Kidney capillary endothelial cell (primary cell): ENCODE measurements around the gene KRTAP4-12.
"Not testable (repeated sequence)": the region's sequence is repeated elsewhere in the genome, so short reads cannot be mapped to it uniquely, and the experiment has no call there.

Experiments used
- DNase-seq: peaks from one replicate; pipeline ENCODE4 v3.0.0-alpha.2; 2018; ENCODE audit warnings: low spot score

The KRTAP4-12 gene

DNA sequence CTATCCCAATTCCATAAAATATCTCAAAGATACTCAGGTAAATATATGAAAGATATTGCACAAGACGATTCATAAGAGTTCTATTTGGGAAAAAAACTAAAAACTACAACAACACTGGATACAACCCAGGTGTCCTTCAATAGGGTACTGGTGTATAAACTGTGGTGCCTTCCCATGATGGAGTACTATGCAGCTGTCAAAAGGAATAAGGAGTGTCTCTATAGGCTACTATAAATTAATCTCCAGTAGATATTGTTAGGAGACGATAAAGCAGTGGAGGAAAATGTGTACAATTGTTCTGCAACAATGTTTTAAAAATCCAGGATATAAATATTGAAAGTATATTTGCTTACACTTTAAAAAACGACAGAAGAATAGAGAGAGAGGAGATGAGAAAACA lies 2.4 kb upstream of the KRTAP4-12 start:
- no peak for DNase-seq

DNA sequence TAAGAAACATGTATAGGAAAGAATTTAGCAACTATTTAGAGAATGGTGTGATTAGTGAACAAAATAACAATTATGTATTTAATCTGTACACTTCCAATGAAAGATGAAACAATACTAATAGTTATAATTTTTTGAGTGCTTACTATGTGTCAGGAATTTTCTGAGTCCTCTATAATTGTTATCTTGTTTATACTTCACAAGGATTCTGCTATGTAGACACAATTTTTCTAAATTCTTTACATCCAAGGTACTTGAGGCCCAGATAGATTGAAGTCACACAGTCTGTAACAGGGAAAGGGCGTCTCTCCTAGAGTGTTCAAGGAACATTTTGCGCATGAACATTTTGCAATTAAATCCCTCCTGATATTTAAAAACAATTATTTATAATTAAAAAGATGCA lies 1.1 kb upstream of the KRTAP4-12 start:
- DNase-seq, result no peak

DNA sequence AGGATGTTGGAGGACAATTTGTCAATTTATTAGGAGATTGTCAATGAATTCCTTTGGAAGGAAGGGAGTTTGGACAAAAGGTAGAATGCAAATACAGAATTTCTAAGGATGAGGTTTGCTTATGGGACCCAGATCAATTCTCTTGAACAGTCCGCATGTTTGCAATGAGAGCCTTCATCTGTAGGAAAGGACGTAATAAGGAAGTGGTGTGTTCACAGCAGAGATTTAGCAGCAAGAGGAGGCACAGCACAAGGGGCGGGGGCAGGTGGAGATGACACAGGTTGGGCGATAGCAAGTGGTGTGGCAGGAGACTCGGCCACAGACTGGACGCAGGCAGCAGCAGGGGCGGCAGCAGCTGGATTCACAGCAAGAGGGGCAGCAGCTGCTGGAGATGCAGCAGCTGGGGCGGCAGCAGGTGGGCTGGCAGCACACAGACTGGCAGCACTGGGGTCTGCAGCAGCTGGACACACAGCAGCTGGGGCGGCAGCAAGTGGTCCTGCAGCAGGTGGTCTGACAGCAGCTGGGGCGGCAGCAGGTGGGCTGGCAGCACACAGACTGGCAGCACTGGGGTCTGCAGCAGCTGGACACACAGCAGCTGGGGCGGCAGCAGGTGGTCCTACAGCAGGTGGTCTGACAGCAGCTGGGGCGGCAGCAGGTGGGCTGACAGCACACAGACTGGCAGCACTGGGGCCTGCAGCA lies 541 bp downstream of the KRTAP4-12 start:
- DNase-seq, result not testable (repeated sequence)

DNA sequence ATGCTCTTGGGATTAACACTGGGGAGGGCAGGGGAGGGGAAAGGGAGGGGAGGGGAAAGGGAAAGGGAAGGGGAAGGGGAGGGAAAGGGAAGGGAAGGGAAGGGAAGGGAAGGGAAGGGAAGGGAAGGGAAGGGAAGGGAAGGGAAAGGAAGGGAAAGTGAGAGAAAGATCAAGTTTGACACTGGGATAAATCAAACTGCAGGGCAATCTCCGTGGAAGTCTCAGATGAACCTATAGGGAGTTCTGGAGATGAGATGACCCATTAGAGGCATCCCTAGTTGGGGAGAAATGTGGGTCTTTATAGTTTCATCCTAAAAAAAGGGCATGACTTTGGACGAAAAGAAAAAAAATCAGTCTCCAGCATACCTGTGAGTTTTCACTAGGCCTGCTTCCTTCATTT lies 2.2 kb downstream of the KRTAP4-12 start:
- DNase-seq, result no peak

DNA sequence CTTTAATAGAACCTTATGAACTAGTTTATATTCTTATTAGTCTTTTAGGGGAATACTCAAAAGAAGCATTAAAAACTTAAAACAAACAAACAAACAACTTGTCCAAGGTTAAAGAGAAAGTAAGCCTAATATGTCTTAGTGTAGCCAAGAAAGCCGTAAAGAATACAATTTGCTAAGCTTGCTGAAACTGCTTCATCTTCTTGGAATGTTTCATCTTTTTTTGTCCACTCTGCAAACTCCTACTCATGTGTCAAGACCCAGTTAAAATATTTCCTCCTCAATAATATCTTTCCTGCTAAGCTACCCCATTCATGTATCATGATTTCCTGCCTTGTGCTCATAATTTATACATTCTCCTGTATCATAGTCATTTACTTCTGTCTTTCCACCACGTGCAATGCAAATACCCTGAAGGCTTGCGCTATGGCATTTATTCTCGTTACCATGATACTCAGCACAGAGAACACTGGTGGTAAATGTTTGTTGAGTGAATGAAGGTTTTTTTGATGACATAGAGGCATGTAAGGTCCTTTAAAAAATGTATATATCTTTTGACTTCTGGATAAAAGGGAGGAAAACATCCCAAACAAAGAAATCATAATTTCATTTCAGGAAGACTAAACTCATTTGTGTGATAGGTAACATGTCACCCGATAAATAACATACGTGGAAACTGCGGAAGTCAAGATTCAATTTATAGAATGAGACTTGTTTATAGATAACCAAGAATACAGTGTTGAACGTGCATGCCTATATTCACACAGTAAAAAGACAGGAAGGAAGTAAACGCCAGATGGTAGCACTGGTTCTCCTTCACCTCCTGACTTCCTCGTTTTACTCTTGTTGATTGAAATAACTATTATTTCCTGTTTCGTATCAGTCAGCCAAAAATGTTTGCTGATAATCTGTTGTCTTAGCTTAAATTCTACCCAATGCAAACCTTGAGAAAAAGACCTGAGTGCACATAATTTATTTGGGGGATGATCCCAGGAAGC lies 4.0 kb downstream of the KRTAP4-12 start:
- peak; percentile 44 for DNase-seq

DNA sequence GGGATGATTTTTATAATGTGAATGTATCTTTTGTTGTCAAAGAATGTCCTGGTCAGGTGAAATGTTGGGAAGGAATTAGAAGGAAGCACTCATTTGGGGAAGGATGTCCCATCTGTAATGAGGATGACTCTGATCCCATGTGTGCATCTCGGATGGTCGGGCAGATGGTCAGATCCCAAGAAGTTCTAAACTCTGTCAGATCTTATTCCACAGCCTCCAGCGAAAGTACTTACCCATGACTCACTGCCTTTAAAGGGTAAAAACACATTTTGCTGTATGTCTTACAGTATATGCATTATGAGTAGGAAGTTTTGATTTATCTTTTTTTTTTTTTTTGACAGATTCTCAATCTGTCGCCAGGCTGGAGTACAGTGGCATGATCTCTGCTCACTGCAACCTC lies 5.3 kb downstream of the KRTAP4-12 start:
- no peak for DNase-seq

DNA sequence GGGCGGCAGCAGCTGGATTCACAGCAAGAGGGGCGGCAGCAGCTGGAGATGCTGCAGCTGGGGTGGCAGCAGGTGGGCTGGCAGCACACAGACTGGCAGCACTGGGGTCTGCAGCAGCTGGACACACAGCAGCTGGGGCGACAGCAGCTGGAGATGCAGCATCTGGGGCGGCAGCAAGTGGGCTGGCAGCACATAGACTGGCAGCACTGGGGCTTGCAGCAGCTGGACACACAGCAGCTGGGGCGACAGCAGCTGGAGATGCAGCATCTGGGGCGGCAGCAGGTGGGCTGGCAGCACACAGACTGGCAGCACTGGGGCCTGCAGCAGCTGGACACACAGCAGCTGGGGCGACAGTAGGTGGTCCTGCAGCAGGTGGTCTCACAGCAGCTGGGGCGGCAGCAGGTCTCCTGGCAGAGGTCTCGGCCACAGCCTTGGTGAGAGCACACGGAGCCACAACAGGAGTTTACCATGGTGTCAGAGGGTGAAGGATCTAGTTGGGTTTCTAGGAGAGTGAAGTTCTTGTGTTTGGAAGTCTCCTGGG lies 6.1 kb downstream of the KRTAP4-12 start, which contains the start of gene KRTAP4-11:
Gene KRTAP4-11, minus strand, starts transcription at position 528 of the 541 bp plus-strand sequence. Its CDS starts 58 bp downstream, at position 470.
- DNase-seq, result not testable (repeated sequence)

DNA sequence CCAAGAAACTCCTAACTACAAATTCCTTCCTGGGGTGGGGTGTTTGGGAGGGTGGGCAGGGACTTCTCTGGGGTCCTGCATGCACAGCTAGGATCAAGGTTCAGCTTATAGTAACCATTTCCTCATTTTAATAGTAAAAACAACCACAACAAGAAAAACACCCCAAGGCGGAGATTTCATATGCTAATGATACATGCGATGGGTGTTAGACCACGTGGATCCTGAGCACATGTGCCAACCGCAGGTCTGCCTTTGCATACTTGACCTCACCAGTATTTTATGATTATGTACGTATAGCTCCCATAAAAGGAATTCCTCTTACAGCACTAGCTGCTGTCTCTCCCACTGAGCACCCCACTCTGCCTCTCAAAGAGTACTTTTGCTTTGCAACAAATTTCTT lies 7.7 kb downstream of the KRTAP4-12 start:
- no peak for DNase-seq

DNA sequence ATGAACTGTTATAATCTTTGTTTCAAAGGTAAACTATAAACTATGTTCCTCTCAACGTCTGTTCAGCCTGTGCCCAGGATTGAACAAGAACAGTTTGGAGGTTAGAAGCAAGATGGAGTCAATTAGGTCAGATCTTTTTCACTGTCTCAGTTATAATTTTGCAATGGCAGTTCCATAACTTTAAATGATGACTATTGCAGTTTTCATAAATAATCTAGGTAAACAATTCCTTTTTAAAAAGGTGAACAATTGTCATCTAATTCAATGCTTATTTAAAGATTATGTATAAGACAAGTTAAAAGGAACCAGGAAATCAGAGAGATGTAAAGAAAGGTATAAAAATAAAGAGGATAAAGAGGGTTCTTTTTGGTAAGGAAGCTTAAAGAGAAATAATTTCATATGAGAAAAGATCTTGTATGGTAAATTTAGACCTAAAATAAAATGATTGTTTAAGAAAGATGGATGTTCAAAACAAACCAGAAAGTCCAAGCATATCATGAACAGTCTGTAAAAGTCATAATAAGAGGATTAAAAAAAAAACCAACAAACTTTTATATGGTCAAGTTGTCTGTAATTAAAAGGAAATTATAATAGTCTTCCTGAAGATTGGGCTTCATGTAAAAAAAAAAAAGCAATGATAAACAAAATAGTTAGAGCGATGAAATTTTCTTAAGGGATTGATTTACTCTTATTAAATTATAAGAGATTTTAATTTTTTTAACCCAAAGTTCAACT lies 12.7 kb downstream of the KRTAP4-12 start:
- no peak for DNase-seq

DNA sequence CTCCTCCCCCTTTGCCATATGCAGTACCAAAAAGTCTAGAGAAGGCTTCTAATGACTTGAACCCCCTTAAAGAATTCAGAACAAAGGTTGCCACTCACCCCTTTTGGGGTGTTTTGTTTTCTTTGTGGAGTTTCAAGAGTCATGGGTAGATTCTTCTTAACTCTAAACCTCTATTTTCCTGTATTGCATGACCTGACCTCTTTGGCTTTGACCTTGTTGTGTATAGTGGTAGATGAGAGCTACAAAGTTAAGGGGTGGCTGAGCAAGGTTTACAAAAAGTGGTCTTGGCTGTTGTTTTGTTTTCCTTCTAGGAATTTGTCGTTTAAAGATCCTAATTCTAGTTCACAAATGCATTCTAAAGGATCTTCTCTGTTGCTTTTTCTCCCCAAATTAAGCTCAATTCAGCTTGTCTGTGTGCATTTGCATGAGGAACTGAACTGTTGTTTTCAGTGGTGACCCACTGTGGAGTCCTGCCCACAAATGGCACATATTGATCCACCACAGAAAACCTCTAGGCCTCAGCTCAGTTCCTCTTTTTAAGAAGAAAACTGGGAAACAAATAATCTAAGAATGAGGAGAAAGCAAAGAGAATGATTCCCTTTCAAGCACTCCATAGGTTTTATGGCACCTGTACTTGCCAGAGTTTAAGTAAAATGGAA lies 15.1 kb downstream of the KRTAP4-12 start:
- DNase-seq, result not testable (repeated sequence)

DNA sequence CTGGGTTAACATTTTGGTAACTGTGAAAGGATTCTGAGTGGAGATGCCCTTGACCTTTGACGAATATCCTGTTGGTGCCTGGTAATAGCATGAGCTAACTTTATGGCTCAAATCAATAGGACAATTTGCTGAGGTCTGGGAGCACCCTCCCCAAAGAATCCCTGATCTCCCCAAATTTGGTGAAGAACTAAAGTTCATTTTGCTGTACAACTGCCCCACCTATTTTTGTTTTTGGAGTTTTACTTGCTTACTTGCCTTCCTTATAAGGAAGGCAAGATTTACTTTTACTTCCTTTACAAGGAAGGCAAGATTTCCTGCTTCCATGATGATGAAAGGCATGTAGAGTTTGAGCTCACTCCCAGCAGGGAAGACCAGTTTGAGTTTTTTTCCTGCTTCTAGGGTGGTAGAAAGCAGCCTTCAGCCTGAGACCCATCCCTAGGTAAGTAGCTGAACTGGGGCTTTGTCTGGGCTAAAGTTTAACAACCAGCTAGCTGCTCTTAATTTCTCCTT lies 16.0 kb downstream of the KRTAP4-12 start:
- DNase-seq, result no peak

DNA sequence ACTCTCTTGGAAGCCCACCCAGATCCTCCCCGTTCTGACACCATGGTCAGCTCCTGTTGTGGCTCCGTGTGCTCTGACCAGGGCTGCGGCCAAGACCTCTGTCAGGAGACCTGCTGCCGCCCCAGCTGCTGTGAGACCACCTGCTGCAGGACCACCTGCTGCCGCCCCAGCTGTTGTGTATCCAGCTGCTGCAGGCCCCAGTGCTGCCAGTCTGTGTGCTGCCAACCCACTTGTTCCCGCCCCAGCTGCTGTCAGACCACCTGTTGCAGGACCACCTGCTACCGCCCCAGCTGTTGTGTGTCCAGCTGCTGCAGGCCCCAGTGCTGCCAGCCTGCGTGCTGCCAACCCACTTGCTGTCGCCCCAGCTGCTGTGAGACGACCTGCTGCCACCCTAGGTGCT lies 18.6 kb downstream of the KRTAP4-12 start, which contains the start of gene KRTAP4-9:
Gene KRTAP4-9, plus strand, starts transcription at position 43 of the 400 bp plus-strand sequence. Its CDS starts 0 bp downstream, at position 43.
- DNase-seq, result not testable (repeated sequence)

DNA sequence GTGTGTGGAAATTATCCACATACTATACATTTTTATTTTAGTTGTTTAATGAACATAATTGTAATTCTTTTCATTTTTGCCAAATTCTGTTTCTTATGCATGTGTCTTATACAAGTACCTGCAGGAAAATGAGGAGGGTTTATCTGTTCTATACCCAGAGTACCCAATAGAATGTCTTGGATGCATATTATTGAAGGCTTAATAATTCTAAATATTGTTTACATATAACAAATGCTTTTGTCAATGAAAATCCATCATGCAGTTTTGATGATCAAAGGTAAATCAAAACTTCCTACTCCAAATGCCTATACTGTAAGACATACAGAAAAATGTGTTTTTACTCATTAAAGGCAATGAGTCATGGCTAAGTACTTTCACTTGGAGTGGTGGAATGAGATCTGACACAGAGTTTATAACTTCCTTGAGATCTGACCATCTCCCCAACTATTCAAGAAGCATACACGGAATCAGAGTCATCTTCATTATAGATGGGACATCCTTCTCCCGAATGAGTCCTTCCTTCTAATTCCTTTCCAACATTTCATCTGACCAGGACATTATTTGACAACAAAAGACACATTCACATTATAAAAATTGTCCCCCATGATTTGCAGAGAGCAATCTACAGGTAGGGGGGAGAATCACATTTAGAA lies 19.5 kb downstream of the KRTAP4-12 start:
- DNase-seq, result not testable (repeated sequence)

DNA sequence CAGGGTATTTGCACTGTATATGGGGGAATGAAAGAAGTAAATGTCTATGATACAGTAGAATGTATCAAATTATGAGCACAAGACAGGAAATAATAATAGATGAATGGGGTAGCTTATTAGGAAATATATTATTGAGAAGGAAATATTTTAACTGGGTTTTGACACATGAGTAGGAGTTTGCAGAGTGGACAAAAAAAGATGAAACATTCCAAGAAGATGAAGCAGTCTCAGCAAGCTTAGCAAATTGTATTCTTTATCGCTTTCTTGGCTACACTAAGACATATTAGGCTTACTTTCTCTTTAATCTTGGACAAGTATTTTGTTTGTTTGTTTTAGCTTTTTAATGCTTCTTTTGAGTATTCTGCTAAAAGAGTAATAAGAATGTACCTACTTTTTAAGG lies 20.1 kb downstream of the KRTAP4-12 start:
- DNase-seq, result no peak

DNA sequence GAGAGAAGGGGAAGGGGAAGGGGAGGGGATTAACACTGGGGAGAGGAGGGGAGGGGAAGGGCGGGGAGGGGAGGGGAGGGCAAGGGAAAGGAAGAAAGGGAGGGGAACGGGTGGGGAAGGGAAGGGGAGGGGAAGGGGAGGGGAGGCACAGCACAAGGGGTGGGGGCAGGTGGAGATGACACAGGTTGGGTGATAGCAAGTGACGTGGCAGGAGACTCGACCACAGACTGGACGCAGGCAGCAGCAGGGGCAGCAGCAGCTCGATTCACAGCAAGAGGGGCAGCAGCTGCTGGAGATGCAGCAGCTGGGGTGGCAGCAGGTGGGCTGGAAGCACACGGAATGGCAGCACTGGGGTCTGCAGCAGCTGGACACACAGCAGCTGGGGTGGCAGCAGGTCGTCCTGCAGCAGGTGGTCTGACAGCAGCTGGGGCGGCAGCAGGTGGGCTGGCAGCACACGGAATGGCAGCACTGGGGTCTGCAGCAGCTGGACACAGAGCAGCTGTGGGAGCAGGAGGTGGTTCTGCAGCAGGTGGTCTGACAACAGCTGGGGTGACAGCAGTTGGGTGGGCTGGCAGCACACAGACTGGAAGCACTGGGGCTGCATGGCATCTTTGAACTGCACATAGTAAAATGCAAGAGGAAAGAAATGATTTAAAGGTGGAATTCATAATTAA lies 22.3 kb downstream of the KRTAP4-12 start, which contains the start of gene KRTAP4-16:
Gene KRTAP4-16, minus strand, starts transcription at position 624 of the 674 bp plus-strand sequence. Its CDS starts 0 bp downstream, at position 624.
- DNase-seq, result no peak

DNA sequence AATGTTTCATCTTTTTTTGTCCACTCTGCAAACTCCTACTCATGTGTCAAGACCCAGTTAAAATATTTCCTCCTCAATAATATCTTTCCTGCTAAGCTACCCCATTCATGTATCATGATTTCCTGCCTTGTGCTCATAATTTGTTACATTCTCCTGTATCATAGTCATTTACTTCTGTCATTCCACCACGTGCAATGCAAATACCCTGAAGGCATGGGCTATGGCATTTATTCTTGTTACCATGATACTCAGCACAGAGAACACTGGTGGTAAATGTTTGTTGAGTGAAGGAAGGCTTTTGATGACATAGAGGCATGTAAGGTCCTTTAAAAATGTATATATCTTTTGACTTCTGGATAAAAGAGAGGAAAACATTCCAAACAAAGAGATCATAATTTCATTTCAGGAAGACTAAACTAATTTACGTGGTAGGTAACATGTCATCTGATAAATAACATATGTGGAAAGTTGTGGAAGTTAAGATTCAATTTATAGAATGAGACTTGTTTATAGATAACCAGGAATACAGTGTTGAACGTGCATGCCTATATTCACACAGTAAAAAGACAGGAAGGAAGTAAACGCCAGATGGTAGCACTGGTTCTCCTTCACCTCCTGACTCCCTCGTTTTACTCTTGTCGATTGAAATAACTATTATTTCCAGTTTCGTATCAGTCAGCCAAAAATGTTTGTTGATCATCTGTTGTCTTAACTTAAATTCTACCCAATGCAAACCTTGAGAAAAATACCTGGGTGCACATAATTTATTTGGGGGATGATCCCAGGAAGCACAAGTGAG lies 24.1 kb downstream of the KRTAP4-12 start:
- DNase-seq, result not testable (repeated sequence)

DNA sequence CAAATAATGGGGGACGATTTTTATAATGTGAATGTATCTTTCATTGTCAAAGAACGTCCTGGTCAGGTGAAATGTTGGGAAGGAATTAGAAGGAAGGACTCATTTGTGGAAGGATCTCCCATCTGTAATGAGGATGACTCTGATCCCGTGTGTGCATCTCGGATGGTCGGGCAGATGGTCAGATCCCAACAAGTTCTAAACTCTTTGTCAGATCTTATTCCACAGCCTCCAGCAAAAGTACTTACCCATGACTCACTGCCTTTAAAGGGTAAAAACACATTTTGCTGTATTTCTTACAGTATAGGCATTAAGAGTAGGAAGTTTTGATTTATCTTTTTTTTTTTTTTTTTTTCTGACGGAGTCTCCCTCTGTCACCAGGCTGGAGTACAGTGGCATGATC lies 25.5 kb downstream of the KRTAP4-12 start:
- DNase-seq, result no peak

DNA sequence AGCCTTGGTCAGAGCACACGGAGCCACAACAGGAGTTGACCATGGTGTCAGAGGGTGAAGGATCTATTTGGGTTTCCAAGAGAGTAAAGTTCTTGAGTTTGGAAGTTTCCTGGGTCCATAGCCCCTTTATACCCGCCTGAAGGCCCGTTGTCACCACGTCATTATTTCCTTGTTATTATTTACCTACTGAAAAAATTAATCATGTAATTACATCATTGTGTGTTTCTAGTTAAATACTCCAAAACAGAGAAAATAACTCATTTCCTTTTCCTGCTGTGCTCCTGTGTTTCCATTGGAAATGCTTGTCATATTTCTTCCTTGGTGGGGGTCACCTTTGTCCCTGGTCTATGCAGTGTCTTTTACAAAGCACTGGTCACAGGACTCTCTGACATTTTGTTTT lies 25.9 kb downstream of the KRTAP4-12 start, which contains the start of gene KRTAP4-8:
Gene KRTAP4-8, minus strand, starts transcription at position 101 of the 400 bp plus-strand sequence. Its CDS starts 58 bp downstream, at position 43.
- DNase-seq, result no peak

DNA sequence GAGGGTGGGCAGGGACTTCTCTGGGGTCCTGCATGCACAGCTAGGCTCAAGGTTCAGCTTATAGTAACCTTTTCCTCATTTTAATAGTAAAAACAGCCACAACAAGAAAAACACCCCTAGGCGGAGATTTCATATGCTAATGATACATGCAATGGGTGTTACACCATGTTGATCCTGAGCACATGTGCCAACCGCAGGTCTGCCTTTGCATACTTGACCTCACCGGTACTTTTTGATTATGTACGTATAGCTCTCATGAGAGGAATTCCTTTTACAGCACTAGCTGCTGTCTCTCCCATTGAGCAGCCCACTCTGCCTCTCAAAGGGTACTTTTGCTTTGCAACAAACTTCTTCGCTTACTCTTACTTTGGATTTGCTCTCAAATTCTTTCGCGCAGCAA lies 27.9 kb downstream of the KRTAP4-12 start:
- DNase-seq, result no peak
